HG02973 (cell line): ENCODE results near the gene PDZD4.
"Not testable (repeated sequence)": the region's sequence is repeated elsewhere in the genome, so short reads cannot be mapped to it uniquely, and the experiment has no call there.

Experiments used
- ATAC-seq: cut with Tn5 transposase; IDR thresholded peaks from one replicate; pipeline ENCODE4 v1.9.1; 2021; ENCODE audit warnings: moderate library complexity; ENCODE audit not compliant: unreplicated experiment

Gene PDZD4

DNA sequence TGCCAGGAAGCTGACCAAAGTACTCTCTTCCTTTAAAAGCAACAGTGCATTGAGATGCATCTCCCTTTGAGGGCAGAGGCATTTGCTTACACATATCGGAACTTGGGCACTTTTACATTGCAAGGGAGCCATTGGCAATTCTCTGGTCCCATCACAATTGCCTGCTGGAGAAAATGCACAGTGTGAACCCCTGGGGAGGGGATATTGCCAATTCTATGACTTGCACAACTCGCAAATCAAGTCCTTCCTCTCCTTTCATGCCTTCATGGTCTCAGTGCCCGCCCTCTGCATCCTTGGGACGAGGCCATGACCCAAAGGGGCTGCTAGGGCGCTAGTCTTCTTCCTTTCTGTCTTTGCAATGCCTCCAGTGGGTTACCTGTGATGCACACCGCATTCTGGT is 14.9 kb upstream of the PDZD4 start:
- no peak for ATAC-seq

GRCh38 chrX:153844509-153845082 is 14.3 kb upstream of the PDZD4 start:
- ATAC-seq, result no peak

GRCh38 chrX:153836921-153837320 is 6.6 kb upstream of the PDZD4 start:
- ATAC-seq, result no peak

DNA sequence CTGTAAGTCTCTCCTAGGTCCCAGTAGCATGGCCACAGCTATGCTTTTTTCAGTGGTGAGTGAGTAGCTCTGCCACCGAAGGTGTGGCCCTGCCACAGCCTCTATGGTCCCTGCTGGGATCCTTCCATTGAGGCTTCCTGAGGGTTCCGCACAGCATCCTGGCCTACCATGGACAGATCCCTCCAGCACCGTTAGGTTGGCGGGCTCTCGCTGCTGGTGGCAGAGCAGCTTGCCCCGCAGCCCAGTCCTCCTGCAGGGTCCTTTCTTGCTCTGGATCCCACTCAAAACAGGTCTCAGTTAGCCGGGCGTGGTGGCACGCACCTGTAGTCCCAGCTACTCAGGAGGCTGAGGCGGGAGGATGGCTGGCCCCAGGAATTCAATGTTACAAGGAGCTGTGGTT is 2.4 kb upstream of the PDZD4 start:
- no peak for ATAC-seq

DNA sequence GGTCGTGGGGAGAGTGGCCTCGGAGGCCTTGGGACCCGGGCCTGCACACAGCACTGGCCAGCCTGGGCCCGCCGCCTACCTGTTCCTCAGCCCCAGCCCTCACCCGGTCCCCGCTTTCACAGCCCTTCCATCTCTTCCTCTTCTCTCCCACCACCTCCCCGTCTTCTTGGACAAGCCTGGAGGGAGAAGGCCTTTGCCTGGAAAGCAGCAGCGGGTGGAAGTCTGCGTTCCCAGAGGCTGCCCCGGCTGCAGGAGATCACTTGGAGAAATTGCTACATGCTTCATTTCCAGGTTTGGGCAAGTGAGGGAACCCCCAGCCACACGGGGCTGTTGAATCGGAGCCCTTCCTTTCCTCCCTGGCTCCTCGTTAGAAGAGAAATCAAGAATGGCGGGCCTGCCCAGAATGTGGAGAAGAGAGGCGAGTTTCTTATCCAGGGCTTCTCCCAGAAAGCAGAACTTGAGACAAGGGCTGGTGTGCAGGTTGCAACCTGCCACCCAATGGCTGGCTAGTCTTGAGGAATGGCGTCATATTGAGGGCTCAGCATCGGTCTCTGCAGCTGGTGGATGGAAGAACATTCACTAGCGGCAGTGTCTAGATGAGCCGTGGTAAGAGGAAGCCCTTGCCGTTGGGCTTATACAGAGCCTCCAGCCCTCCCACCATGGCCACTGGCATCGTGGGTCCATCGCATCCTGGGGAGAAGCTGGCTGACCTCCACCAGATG is 1.2 kb upstream of the PDZD4 start:
- ATAC-seq, result no peak

GRCh38 chrX:153830640-153831428 is 490 bp upstream of the PDZD4 start:
- ATAC-seq, result no peak

DNA sequence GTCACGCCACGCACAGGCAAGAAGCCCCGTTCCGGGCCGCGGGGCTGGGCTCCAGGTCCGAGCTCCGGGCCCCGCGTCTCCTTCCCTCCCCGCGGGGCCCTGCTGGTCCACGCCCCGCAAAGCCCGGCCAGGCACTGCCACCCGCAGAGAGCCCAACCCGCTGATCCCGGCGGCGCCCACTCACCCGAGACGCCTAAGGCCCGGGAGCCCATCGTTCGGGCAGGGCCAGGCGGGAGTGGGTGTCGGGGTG is 870 bp downstream of the PDZD4 start:
- ATAC-seq, result no peak

GRCh38 chrX:153828723-153829548 is 1.4 kb downstream of the PDZD4 start:
- ATAC-seq, result no peak

DNA sequence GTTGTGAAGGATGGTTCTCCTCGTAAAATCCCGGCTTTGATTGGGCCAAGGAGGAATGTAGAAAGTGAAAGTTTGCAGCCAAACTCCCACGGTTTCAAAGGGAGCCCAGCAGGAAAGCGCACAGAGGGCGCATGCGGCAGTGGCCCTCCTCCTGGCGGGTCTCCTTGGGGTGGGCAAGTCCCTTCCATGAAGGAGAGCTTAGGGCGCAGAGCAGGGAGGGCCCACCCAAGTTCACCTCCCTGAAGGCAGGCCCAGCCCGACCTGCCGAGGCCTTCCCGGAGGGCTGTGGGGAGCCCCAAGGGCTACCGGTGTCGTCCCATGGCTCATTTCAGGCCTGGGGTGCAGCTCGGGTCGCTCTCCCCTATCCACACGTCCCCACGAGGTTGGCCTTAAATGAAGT is 2.0 kb downstream of the PDZD4 start:
- no peak for ATAC-seq

- ATAC-seq, result no peak
Measured at GRCh38 chrX:153827903-153828302, 2.4 kb downstream of the PDZD4 start.

DNA sequence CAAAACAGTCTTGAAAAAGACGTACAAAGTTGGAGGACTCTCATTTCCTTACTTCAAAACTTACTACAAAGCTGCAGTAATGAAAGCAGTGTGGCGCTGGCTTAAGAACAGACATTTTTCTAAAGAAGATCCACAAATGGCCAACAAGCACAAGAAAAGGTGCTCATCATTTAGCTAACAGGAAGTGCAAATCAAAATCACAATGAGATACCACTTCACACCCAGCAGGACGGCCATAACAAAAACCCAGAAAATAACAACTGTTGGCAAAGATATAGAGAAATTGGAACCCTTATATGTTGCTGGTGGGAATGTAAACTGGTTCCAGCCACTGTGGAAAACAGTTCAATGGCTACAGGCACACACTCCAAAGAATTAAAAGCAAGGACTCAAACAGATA is 3.3 kb downstream of the PDZD4 start:
- ATAC-seq, result no peak

GRCh38 chrX:153825042-153825441 is 5.3 kb downstream of the PDZD4 start:
- no peak for ATAC-seq

DNA sequence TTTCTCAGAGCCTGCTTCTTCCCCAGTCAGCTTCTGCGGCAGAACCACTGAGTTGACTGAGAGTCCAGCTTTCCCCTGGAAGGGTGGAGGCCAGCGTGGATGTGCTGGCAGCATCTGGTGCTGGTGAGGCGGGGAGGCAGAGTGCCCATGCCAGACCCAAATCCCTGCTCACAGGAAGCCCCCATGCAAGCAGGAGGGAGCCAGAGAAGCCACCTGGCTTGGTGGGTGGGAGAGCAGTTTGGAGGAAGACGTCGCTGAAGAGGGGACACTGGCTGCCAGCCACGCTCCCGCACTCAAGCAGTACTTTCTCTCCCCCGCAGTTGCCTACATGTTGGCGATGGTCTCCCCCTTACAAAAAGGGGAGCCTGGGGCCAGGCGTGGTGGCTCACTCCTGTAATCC is 6.0 kb downstream of the PDZD4 start:
- ATAC-seq, result no peak

GRCh38 chrX:153821066-153821465 is 9.3 kb downstream of the PDZD4 start:
- ATAC-seq, result no peak

DNA sequence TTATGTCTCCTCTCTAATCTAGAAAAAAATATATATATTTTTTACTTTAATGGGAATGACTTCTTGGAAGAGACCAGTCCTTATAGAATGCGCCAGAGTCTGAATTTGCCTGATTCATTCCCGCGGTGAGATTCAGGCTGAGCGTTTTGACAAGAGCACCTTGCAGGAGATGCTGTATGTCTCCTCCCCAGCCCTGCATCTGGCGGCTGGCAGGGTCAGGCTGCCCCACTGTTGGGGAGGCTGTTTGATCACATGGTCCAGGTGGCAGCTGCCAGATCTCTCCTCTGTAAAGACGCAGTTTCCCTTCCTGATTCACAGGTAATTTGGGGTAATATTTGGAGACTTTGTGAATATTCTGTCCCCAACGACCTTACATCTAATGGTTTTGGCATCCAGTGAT is 9.7 kb downstream of the PDZD4 start:
- no peak for ATAC-seq

DNA sequence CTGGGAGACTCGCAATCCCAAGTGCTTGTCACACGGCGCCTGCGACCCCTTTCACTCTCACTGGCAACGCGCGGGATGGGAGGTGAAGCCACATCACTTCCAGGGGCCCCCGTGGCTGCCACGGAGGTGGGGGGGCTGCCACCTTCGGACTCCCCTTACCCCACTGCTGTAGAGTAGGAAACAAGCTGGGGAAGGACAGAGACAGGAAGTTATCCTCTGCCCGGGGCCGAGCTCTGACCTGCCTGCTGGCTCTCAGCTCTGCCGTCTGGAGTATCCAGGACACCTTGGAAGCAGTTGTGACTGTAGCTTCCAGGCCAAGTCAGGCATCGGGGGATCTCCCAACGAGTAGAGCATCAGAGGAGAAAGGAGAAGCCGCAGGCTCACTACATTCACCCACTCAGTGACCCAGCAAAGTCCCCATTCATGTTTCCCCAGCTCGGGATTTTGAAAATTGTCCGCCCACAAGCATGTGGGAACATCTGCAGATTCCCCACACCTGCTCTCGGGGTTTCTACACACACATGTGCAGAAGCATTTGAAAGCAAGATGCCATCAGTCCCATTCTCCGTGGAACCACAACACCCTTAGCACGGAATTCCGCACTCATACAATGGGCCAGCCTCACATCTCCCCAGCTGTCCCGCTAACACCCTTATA is 10.8 kb downstream of the PDZD4 start:
- no peak for ATAC-seq

DNA sequence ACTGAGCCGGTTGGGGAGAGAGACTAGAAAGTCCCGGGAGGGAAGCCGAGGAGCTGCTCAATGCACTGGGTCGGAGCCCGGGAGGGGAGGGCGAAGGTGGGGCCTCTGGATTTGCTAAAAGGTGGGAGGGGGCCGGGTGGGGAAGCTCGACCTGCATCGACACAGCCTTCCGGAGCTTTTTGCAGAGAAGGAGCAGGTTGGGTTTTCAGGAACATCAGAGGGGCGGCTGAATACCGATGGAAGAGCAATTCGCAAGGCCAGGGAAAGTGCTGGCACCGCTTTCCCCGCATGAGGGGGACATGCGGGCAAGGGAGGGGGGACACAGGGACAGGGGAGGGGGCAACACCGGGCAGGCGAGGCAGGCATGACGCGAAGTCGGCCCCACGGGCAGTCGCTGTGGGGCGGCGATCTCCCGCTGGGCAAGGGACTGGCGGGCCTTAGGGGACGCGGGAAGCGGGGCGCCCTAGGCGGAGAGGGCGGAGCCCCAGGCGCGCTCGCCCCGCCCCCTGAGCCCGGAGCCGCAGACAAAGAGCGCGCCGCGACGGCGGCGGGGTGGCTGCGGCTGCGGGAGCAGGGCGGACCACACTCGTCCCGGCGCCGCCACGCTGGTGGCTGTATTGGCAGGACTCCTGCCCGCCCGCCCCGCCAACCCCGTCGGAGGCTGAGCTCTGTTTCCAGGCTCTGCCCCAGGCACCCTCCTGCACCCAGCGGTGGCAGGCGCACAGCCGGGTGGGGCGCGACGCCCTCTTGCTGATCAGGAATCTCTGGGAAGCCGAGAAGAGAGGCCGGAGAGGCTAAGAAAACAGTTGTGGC is 11.6 kb downstream of the PDZD4 start:
- no peak for ATAC-seq

GRCh38 chrX:153818064-153818463 is 12.3 kb downstream of the PDZD4 start:
- ATAC-seq, result not testable (repeated sequence)

- no peak for ATAC-seq
Measured at GRCh38 chrX:153816831-153817690, 13.3 kb downstream of the PDZD4 start.
